HepG2 (cell line): ENCODE measurements around the gene ALDOA. TPM values are rescaled to one million over a fixed set of nuclear protein-coding genes. Genes with fewer than 3 reads are reported as not detected.

ENCODE experiments used
- ARHGAP35 ChIP-seq: sonication (generic); formaldehyde crosslinking; IDR thresholded peaks from 2 replicates; pipeline ENCODE4 v1.9.0; 2022; ENCODE audit warnings: mild to moderate bottlenecking, inconsistent platforms, moderate library complexity, missing genetic modification reagents, borderline replicate concordance
- HNRNPH1 ChIP-seq: fragments of 200-400 bp; formaldehyde crosslinking; optimal IDR thresholded peaks from 2 replicates; pipeline ENCODE3; 2017; ENCODE audit warnings: mild to moderate bottlenecking, low read depth, low read length
- KDM5A ChIP-seq: fragments of 200-600 bp; sonication (generic); IDR thresholded peaks from 2 replicates; pipeline ENCODE4 v1.7.0; 2018; ENCODE audit warnings: antibody characterized with exemption, mild to moderate bottlenecking, low read length, borderline replicate concordance
- RNF2 ChIP-seq: fragments of 450-650 bp; conservative IDR thresholded peaks from 2 replicates; pipeline ENCODE4 v1.6.1; 2016; ENCODE audit warnings: low read depth
- SMAD9 ChIP-seq: sonication (generic); formaldehyde crosslinking; IDR thresholded peaks from 2 replicates; pipeline ENCODE4 v1.5.1; 2020; ENCODE audit warnings: mild to moderate bottlenecking, missing genetic modification reagents
- SRSF1 ChIP-seq: fragments of 200-400 bp; formaldehyde crosslinking; optimal IDR thresholded peaks from 2 replicates; pipeline ENCODE3; 2017; ENCODE audit warnings: mild to moderate bottlenecking, low read depth, low read length, moderate library complexity
- ZNF251 ChIP-seq: sonication (generic); formaldehyde crosslinking; IDR thresholded peaks from 2 replicates; pipeline ENCODE4 v1.9.0; 2021; ENCODE audit warnings: mild to moderate bottlenecking, missing genetic modification reagents
- ZNF776 ChIP-seq: sonication (generic); formaldehyde crosslinking; IDR thresholded peaks from 2 replicates; pipeline ENCODE4 v1.4.0; 2020; ENCODE audit warnings: mild to moderate bottlenecking, missing genetic modification reagents
- polyA plus RNA-seq, 8 experiments: library from polyadenylated mRNA; depleted of rRNA in 3 of 8; stranded (reverse) in 7 of 8; unstranded in 1 of 8; fragments of >200 nt; fragmentation: Illumina TruSeq in 4 of 8; extraction: Trizol in 4 of 8; gene quantifications; 2 replicates each; pipeline versions ENCODE4 v1.2.1 to v1.2.3, GENCODE V29; 2011 to 2016; ENCODE audit warnings: low read depth in 4 of 8, missing spikeins in 1 of 8, mixed read lengths in 1 of 8; ENCODE audit not compliant: insufficient read depth in 1 of 8
- total RNA-seq, 5 experiments: library from RNA; depleted of rRNA; stranded (reverse); fragments of >200 nt; fragmentation: Illumina TruSeq; extraction: Trizol; gene quantifications; 2 replicates each; pipeline ENCODE4 v1.2.3, GENCODE V29; 2016; ENCODE audit warnings: low read depth in 1 of 5
- TF ChIP-seq, protein P1 (sequence below): sonication (generic); formaldehyde crosslinking; IDR thresholded peaks from 2 replicates; pipeline ENCODE4 v1.9.0; 2022; ENCODE audit warnings: low read depth, missing genetic modification reagents
- TF ChIP-seq, protein P2 (sequence below): sonication (generic); formaldehyde crosslinking; IDR thresholded peaks from 2 replicates; pipeline ENCODE4 v1.8.0; 2022; ENCODE audit warnings: missing genetic modification reagents, mild to moderate bottlenecking, inconsistent platforms, borderline replicate concordance
- TF ChIP-seq, protein P3 (sequence below): sonication (generic); formaldehyde crosslinking; IDR thresholded peaks from 2 replicates; pipeline ENCODE4 v1.4.0; 2020; ENCODE audit warnings: missing genetic modification reagents
- TF ChIP-seq, protein P4 (sequence below): sonication (generic); formaldehyde crosslinking; IDR thresholded peaks from 2 replicates; pipeline ENCODE4 v1.5.1; 2020; ENCODE audit warnings: mild to moderate bottlenecking, missing genetic modification reagents, borderline replicate concordance

Gene ALDOA
- total and polyA plus RNA-seq, 2 of the 13 experiments (the other 11 are each of a cell fraction or from before 2014, with no cell fraction given), result 925 to 1,884 TPM

DNA sequence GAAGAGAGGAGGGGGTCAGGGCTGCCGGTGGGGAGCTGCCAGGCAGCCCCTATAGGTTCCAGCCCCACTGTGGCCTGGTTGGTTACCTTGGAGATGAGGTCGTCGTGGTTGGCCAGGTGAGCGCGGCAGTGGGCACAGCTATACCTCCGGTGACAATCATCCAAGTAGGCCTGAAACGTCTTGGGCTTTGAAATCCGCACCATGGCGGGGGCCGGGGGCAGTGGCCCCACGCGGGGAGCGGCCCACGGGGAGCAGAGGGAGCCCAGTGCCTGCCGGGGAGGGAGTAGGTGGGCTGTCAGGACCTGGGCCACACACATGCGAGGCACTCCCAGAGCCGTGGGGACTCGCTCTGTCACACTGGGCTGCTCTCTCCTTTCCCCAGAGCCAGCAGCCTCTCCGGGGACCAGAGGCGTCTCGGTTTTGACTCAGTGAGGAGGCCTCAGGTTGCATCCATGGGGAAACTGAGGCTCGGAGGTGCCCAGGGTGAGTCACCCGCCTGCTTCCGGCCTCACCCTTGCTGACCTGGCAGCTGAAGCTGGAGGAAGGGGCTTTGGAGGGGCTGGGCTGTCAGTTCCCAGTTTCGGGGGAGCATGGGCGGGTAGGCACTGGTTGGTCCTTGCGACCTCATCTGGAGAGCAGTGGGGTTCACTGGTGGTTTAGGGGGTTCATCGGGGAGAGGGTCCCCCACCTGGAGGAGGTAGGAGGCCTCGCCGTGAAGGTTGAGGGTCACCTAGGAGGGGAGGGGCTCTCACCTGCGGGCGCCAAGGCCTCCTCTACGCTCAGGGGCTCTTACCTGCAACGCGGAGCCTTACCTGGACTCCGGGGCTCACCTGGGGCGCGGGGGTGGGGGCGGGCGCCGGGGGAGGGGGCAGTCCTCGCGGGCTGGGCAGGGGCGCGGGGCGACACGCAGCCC, 29.9 kb downstream of the ALDOA start (continued):
- no peak for TF ChIP-seq ZNF776
- no peak for TF ChIP-seq RNF2
- TF ChIP-seq, protein P1, sequence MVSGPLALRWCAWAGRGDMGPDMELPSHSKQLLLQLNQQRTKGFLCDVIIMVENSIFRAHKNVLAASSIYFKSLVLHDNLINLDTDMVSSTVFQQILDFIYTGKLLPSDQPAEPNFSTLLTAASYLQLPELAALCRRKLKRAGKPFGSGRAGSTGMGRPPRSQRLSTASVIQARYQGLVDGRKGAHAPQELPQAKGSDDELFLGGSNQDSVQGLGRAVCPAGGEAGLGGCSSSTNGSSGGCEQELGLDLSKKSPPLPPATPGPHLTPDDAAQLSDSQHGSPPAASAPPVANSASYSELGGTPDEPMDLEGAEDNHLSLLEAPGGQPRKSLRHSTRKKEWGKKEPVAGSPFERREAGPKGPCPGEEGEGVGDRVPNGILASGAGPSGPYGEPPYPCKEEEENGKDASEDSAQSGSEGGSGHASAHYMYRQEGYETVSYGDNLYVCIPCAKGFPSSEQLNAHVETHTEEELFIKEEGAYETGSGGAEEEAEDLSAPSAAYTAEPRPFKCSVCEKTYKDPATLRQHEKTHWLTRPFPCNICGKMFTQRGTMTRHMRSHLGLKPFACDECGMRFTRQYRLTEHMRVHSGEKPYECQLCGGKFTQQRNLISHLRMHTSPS (CRISPR knock-in tag), result no peak
- TF ChIP-seq, protein P2, sequence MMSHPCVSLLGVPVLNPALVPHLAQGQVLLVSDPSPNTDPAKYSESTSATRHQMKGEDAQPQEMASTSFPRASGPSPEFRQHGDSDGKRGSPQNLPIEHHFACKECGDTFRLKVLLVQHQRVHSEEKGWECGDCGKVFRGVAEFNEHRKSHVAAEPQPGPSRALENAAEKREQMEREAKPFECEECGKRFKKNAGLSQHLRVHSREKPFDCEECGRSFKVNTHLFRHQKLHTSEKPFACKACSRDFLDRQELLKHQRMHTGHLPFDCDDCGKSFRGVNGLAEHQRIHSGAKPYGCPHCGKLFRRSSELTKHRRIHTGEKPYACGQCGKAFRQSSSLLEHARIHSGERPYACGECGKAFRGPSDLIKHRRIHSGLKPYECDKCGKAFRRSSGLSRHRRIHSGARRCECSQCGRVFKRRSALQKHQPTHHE, result no peak
- TF ChIP-seq, protein P3, sequence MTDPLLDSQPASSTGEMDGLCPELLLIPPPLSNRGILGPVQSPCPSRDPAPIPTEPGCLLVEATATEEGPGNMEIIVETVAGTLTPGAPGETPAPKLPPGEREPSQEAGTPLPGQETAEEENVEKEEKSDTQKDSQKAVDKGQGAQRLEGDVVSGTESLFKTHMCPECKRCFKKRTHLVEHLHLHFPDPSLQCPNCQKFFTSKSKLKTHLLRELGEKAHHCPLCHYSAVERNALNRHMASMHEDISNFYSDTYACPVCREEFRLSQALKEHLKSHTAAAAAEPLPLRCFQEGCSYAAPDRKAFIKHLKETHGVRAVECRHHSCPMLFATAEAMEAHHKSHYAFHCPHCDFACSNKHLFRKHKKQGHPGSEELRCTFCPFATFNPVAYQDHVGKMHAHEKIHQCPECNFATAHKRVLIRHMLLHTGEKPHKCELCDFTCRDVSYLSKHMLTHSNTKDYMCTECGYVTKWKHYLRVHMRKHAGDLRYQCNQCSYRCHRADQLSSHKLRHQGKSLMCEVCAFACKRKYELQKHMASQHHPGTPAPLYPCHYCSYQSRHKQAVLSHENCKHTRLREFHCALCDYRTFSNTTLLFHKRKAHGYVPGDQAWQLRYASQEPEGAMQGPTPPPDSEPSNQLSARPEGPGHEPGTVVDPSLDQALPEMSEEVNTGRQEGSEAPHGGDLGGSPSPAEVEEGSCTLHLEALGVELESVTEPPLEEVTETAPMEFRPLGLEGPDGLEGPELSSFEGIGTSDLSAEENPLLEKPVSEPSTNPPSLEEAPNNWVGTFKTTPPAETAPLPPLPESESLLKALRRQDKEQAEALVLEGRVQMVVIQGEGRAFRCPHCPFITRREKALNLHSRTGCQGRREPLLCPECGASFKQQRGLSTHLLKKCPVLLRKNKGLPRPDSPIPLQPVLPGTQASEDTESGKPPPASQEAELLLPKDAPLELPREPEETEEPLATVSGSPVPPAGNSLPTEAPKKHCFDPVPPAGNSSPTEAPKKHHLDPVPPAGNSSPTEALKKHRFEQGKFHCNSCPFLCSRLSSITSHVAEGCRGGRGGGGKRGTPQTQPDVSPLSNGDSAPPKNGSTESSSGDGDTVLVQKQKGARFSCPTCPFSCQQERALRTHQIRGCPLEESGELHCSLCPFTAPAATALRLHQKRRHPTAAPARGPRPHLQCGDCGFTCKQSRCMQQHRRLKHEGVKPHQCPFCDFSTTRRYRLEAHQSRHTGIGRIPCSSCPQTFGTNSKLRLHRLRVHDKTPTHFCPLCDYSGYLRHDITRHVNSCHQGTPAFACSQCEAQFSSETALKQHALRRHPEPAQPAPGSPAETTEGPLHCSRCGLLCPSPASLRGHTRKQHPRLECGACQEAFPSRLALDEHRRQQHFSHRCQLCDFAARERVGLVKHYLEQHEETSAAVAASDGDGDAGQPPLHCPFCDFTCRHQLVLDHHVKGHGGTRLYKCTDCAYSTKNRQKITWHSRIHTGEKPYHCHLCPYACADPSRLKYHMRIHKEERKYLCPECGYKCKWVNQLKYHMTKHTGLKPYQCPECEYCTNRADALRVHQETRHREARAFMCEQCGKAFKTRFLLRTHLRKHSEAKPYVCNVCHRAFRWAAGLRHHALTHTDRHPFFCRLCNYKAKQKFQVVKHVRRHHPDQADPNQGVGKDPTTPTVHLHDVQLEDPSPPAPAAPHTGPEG (CRISPR knock-in tag), result no peak
- TF ChIP-seq KDM5A, result no peak
- TF ChIP-seq HNRNPH1, result no peak
- no peak for TF ChIP-seq ZNF251 (CRISPR knock-in tag)
- no peak for TF ChIP-seq SRSF1
- no peak for TF ChIP-seq ARHGAP35 (CRISPR knock-in tag)
- TF ChIP-seq SMAD9 (CRISPR knock-in tag), result no peak
- TF ChIP-seq, protein P4, sequence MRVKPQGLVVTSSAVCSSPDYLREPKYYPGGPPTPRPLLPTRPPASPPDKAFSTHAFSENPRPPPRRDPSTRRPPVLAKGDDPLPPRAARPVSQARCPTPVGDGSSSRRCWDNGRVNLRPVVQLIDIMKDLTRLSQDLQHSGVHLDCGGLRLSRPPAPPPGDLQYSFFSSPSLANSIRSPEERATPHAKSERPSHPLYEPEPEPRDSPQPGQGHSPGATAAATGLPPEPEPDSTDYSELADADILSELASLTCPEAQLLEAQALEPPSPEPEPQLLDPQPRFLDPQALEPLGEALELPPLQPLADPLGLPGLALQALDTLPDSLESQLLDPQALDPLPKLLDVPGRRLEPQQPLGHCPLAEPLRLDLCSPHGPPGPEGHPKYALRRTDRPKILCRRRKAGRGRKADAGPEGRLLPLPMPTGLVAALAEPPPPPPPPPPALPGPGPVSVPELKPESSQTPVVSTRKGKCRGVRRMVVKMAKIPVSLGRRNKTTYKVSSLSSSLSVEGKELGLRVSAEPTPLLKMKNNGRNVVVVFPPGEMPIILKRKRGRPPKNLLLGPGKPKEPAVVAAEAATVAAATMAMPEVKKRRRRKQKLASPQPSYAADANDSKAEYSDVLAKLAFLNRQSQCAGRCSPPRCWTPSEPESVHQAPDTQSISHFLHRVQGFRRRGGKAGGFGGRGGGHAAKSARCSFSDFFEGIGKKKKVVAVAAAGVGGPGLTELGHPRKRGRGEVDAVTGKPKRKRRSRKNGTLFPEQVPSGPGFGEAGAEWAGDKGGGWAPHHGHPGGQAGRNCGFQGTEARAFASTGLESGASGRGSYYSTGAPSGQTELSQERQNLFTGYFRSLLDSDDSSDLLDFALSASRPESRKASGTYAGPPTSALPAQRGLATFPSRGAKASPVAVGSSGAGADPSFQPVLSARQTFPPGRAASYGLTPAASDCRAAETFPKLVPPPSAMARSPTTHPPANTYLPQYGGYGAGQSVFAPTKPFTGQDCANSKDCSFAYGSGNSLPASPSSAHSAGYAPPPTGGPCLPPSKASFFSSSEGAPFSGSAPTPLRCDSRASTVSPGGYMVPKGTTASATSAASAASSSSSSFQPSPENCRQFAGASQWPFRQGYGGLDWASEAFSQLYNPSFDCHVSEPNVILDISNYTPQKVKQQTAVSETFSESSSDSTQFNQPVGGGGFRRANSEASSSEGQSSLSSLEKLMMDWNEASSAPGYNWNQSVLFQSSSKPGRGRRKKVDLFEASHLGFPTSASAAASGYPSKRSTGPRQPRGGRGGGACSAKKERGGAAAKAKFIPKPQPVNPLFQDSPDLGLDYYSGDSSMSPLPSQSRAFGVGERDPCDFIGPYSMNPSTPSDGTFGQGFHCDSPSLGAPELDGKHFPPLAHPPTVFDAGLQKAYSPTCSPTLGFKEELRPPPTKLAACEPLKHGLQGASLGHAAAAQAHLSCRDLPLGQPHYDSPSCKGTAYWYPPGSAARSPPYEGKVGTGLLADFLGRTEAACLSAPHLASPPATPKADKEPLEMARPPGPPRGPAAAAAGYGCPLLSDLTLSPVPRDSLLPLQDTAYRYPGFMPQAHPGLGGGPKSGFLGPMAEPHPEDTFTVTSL, result no peak
